Astrocyte of the hippocampus (primary cell): ENCODE results near the gene AP4M1.
"Not testable (repeated sequence)": the region's sequence is repeated elsewhere in the genome, so short reads cannot be mapped to it uniquely, and the experiment has no call there.

Experiments used
- DNase-seq: peaks from one replicate; pipeline ENCODE4 v3.0.0; 2011; ENCODE audit warnings: low read depth, low spot score

Gene AP4M1

DNA sequence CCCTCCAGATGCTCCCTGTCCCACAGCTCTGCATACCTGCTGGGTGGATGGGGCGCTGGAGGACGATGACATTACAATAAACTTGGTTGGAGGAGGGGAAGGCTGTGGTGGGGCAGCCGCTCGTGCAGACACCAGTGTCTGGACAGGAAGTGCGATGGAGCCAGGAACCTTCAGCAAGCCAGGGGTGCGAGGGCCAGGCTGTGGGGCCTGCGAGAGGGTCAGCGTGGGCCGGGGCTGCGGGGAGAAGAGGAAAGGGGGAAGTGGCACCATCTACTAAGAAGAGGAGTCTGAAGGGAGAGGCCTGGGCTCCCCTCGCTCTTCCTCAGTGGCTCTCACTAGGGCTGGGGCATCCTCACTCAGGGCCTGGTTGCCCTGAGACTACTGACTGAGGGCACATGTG is 6.4 kb downstream of the AP4M1 start:
- no peak for DNase-seq

GRCh38 chr7:100109521-100110163 is 8.2 kb downstream of the AP4M1 start:
- DNase-seq, result no peak

DNA sequence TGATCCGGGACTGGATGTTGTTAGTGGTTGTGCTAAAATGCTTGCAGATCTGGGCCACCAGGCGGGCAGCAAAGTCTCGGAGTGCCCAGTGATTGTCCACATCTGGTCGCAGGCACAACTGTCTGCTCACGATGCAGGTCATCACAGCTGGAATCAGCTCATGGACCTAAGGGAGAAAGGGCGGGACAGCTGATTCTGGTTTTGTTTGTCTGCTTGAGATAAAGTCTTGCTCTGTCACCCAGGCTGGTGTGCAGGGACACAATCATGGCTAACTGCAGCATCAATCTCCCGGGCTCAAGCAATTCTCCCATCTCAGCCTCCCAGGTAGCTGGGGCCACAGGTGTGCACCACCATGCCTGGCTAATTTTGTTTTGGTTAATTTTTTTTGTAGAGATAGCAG is 9.7 kb downstream of the AP4M1 start:
- DNase-seq, result no peak

GRCh38 chr7:100111914-100112313 is 10.5 kb downstream of the AP4M1 start:
- DNase-seq, result no peak

DNA sequence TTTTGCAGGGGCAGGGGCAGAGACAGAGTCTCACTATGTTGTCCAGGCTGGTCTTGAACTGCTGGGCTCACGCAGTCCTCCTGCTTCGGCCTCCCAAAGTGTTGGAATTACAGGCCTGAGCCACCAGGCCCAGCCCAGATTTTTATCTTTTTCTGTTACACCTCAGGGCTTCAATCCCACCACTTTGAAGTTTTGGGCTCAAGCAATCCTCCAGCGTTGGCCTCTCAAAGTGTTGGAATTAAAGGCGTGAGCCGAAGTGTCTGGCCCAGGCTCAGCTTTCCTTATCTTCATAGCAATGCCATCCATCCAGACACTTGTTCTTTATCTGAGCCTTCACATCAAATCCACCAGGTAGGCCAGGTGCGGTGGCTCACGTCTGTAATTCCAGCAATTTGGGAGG is 13.6 kb downstream of the AP4M1 start:
- DNase-seq, result no peak

- no peak for DNase-seq
These were observed 17.1 kb downstream of the AP4M1 start for GRCh38 chr7:100118388-100119071.

DNA sequence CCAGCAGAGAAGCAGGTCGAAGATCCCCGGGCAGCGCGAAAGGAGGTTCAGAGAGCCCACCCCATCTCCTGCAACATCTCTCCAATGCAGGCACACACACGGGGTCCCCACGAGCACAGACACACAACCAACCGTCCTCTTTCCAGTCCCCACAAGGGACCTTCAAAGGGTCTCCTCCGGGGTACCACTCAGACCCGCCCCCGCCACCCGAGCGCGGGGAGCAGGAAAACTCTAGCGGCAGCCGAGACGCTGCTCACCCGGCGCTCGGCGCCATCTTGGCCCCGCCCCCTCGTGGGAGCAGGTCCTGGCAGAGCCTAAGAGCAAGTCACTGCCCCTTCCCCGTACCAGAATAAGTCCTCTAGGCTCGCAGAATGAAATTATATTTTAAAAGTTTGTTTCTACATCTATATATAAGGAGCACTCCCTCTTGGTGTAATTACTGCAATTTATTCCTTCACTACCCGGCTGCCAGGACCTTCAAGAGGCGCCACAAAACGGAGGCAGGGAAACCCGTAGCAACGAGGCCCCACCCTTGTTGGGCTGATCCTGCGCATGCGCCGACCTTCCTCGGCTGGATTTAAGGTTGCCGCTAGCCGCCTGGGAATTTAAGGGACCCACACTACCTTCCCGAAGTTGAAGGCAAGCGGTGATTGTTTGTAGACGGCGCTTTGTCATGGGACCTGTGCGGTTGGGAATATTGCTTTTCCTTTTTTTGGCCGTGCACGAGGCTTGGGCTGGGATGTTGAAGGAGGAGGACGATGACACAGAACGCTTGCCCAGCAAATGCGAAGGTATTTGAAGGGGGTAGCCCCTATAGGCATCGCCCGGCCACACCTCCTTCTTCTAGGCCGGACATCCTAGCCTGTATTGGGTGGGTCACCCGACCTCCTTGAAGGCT is 17.9 kb downstream of the AP4M1 start, which contains the start of the genes CNPY4 and TAF6:
TSS of gene CNPY4 (plus strand) at position 563 of the 898 bp plus-strand sequence. CDS start at position 674, 111 bp downstream.
TSS of gene TAF6 (minus strand) at position 287 of the 898 bp plus-strand sequence. CDS start 5,149 bp downstream, outside the sequence.
- DNase-seq, result peak; percentile 97

DNA sequence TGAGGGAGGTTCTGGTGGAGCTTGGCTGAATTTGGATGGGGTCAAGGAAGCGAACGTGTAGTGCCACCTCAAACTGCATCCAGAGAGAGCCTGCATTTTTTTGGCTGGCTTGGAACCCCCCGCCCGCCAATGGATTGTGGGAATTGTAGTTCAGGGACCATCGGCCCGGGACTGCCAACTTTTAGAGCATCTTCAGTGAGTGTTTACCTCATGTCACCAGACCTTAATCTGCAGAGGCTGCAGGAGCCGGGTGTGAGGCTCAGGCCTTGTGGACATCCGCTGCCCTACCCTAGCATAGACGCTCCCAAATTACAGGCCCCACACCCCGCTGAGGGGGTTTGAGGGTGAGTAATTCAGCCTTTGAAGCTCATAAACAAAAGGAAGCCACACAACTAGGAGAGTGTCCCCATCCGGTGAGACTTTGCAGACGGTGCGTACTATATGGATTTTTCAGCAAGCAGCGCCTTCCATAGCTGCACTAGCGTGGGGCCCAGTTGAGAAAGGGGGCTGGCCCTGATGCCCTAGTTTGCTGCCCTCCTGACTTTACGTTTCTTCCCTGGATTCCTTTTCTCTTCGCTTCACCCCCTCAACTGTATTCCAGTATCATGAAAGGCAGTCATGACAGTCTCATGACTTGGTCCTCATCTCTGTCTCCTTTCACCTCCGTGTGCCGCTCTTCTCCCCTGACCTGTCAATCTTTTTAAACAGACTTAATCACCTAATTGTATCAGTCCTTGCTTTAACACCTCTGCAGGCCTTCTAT is 18.7 kb downstream of the AP4M1 start:
- DNase-seq, result peak; percentile 76

GRCh38 chr7:100120733-100121036 is 19.2 kb downstream of the AP4M1 start:
- DNase-seq, result no peak

DNA sequence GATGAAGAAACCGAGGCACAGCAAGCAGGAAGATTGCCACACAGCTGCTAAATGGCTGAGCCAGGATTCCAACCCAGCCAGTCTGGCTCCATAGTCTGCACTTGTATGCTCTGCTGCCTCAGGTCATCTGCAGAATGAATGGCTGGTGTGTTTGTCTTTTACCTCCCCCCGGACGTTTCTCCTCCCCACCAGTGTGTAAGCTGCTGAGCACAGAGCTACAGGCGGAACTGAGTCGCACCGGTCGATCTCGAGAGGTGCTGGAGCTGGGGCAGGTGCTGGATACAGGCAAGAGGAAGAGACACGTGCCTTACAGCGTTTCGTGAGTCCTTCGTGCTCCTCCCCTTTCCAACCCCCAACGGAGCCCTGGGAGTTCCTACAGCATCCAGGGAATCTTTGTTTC is 20.6 kb downstream of the AP4M1 start:
- no peak for DNase-seq

DNA sequence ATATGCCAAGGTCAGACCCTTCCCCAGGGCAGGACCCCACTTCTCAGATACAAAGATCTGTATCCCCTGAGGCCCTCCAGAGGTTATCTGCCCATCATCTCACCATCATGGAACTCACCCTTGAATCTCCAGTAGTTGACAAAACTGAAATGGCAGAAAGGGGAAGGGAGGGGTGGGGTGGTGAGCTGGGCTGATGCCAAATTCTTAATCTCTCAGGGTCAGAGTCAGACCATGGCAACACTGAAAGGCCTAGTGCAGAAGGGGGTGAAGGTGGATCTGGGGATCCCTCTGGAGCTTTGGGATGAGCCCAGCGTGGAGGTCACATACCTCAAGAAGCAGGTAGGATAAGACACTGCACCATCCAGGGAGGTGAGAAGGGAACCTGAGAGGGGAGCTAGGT is 21.1 kb downstream of the AP4M1 start:
- DNase-seq, result no peak

GRCh38 chr7:100124301-100125230 is 23.1 kb downstream of the AP4M1 start:
- DNase-seq, result no peak

GRCh38 chr7:100126239-100126930 is 24.9 kb downstream of the AP4M1 start:
- no peak for DNase-seq

DNA sequence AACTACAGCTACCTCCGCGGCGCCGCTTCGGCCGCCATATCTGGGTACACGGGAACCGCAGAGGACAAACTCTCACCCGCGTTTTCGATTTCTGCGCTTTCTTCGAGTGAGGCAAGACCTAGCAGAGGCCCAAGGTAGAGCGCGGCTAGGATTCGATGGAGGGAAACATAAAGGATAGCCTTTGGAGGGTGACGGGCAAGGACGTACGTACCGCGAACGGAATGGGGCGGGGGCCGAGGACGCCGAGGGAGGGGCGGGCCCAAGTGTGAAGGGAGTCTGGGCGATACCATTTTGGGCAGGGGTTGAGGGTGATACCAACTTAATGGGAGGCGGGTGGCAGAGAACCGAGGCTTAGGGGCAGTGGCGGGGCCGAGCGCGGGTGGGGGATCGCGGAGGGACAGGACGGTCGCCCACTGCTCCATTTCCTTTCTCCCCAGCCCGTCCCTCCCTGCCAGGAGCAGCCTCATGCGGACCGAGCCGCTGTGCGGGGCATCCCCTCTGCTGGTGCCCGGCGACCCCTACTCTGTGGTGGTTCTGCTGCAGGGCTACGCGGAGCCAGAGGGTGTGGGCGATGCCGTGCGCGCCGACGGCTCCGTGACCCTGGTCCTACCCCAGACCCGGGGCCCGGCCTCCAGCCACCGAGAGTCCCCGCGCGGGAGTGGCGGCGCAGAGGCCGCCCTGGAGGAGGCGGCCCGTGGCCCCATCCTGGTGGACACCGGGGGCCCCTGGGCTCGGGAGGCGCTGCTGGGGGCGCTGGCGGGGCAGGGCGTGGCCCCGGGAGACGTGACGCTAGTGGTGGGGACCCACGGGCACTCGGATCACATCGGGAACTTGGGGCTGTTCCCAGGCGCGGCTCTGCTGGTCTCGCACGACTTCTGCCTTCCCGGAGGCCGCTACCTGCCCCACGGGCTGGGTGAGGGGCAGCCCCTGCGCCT is 25.8 kb downstream of the AP4M1 start, which contains the start of gene MBLAC1:
TSS of gene MBLAC1 (plus strand) at position 37 of the 935 bp plus-strand sequence. CDS start at position 466, 429 bp downstream.
- peak; percentile 96 for DNase-seq

DNA sequence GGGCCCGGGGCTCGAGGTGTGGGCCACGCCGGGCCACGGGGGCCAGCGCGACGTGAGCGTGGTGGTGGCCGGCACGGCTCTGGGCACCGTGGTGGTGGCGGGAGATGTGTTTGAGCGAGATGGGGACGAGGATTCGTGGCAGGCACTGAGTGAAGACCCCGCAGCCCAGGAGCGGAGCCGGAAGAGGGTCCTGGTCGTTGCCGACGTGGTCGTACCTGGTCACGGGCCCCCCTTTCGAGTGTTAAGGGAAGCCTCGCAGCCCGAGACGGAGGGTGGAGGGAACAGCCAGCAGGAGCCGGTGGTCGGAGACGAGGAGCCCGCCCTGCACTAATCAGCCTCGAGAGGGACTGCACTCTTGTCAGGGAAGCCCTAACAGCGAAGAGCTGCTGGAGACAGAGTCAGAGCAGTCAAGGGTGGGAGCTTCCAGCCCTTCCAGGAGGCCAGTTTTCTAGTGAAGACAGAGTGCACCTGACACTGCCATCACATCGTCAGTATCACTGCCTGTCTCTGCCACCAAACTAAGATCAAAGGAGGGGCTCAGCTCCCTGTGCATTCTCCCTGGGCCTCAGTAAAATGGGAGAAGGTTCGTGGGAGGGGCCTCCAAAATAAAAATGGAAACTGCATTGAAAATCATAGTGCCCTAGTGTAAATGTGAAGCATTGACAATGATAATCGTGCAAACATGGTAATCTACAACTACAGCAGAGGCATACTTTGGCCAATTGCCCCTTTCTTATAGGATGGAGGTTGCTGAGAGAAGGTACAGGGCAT is 26.6 kb downstream of the AP4M1 start:
- DNase-seq, result peak; percentile 44

DNA sequence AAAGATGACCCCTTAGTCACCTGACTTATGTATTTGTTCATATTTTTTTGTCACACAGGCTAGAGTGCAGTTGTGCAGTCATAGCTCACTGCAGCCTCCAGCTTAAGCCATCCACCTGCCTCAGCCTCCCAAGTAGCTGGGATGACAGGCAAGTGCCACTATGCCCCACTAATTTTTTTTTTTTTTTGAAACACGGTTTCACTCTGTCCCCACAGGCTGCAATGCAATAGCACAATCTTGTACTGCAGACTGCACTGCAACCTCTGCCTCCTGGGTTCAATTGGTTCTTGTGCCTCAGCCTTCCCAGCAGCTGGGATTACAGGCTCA is 27.2 kb downstream of the AP4M1 start:
- no peak for DNase-seq

- DNase-seq, result not testable (repeated sequence)
These were observed 28.8 kb downstream of the AP4M1 start for GRCh38 chr7:100130220-100130607.
